ENCODE data around the gene SPEF1.
A peak's percentile ranks its signal among the peaks of the same experiment; 100 is the strongest.
"Not testable (repeated sequence)": the region's sequence is repeated elsewhere in the genome, so short reads cannot be mapped to it uniquely, and the experiment has no call there.

SPEF1 gene, protein sequence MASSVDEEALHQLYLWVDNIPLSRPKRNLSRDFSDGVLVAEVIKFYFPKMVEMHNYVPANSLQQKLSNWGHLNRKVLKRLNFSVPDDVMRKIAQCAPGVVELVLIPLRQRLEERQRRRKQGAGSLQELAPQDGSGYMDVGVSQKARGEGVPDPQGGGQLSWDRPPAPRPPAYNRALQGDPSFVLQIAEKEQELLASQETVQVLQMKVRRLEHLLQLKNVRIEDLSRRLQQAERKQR

DNA sequence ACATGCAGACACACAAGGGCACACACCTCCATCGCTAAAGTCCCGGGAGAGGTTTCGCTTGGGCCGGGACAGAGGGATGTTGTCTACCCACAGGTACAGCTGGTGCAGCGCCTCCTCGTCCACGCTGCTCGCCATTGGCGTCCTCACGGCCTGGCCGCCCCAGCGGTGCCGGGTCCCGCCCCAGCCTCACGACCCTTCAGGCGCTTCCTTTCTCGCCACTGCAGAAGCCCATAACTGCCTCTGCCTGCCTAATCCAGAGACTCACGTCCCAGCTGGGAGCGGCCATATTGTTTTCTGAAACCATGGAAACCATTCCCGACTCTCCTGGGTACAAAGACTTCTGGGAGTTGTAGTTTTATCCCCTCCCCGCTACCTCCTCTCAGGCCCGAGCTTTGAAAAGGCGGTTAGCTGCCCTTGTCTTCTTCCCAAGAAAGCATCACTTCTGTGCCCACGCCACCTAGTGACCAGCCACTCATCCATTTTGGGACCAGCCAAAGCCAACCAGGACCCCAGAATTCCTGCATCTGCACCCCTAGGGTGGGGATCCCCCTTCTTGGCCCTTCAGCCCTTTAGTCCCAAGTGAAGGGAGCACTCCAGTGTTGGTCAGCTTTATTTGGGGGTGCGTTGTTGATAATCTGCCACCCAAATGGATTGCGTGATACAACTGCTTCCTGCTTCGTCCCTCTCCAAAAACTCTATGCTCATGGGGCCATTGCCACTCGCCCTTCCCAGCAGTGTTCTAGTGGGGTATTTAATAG, at the start of gene SPEF1:
TSS of gene SPEF1 (minus strand) at position 296 of the 758 bp plus-strand sequence. CDS start at position 135, 161 bp downstream.
- Histone ChIP-seq H3K9me3 (ENCODE audit: control insufficient read depth, insufficient read depth, low read length) (no peaks in the 10 kb centered on the region), H3K36me3 (ENCODE audit: insufficient read depth, low read length) (no peaks in the 10 kb centered on the region; the same call in 1 of the 2 replicates), H3K4me1 (ENCODE audit: insufficient read depth, low read length) (no peaks in the 10 kb centered on the region; the same call in 1 of the 2 replicates), H3K9ac (ENCODE audit: low read depth, low read length) (peak within 1 kb of the TSS; percentile 47; the same call in 1 of the 2 replicates)

DNA sequence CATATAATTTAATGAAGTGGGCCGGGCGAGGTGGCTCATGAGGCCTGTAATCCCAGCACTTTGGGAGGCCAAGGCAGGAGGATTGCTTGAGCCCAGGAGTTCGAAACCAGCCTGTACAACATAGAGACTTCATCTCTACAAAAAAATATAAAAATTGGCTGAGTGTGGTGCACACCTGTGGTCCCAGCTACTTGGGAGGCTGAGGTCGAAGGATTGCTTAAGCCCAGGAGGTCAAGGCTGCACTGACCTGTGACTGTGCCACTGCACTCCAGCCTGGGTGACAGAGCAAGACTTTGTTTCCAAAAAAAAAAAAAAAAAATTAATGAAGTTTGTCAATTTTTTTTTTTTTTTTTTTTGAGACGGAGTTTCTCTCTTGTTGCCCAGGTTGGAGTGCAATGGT, 48.6 kb upstream of the SPEF1 start:
- not testable (repeated sequence) for H3K4me1 ChIP-seq (ENCODE audit: insufficient read depth, low read length); H3K9ac ChIP-seq (ENCODE audit: low read depth, low read length); H3K9me3 ChIP-seq (ENCODE audit: control insufficient read depth, insufficient read depth, low read length); H3K36me3 ChIP-seq (ENCODE audit: insufficient read depth, low read length)

DNA sequence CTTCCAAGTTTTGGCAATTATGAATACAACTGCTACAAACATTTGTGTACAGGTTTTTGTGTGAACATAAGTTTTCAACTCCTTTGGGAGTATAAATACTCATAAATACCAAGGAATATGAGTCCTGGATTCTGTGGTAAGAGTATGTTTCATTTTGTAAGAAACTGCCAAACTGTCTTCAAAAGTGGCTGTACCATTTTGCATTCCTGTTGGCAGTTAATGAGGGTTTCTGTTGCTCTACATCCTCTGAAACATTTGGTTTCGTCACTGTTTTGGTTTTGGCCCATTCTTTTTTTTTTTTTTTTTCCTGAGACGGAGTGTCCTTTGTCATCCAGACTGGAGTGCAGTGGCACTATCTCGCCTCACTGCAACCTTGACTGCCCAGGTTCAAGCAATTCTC, 47.5 kb upstream of the SPEF1 start:
- H3K9ac ChIP-seq (ENCODE audit: low read depth, low read length) = no peak overlapping the region
- no peaks in the 10 kb centered on the region for H3K36me3 ChIP-seq (ENCODE audit: insufficient read depth, low read length)
- no peaks in the 10 kb centered on the region for H3K9me3 ChIP-seq (ENCODE audit: control insufficient read depth, insufficient read depth, low read length)
- H3K4me1 ChIP-seq (ENCODE audit: insufficient read depth, low read length) = no peaks in the 10 kb centered on the region; the same call in 1 of the 2 replicates

DNA sequence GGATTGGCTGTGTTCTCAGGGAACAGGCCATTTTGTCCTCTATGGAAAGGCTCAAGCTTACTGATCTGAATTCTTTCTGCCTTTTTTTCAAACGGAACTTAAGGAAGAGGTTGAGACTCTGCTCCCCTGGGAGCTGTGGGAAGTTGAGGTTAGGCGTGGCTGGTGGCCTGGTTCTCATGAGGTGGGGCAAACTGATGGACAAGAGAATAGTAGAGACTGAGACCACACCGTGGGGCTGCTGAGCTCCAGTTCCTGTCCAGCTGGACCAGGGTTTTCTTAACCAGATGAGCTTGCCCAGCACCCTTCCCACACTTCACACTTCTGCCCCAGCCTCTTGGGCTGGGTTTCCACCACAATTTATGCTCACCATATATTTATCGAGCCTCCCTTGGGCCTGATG, 45.2 kb upstream of the SPEF1 start:
- H3K4me1 ChIP-seq (ENCODE audit: insufficient read depth, low read length) = no peaks in the 10 kb centered on the region; the same call in 1 of the 2 replicates
- no peaks in the 10 kb centered on the region for H3K9me3 ChIP-seq (ENCODE audit: control insufficient read depth, insufficient read depth, low read length)
- no peaks in the 10 kb centered on the region for H3K36me3 ChIP-seq (ENCODE audit: insufficient read depth, low read length)
- H3K9ac ChIP-seq (ENCODE audit: low read depth, low read length) = no peak overlapping the region

DNA sequence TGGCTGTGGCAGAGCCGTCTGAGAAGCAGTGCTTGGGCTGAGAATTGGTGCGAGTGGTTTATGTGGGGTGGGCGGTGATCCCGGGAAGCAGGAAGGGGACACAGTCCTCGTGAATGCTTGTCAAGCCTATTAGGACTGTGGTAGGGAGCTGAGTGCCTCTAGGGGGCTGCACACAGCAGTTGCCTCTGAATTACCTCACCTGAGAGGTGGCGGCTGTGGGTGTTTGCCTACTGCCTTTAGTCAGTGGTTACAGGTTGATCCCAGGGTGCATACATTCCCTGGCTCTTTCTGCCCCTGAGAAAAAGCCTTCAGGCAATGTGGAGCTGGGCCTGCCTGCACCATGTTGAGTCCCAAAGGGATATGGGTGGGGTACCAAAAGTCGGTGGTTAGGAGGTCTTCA, 44.3 kb upstream of the SPEF1 start:
- Histone ChIP-seq H3K36me3 (ENCODE audit: insufficient read depth, low read length) (no peaks in the 10 kb centered on the region), H3K9ac (ENCODE audit: low read depth, low read length) (no peak overlapping the region), H3K9me3 (ENCODE audit: control insufficient read depth, insufficient read depth, low read length) (no peaks in the 10 kb centered on the region), H3K4me1 (ENCODE audit: insufficient read depth, low read length) (no peaks in the 10 kb centered on the region; the same call in 1 of the 2 replicates)

DNA sequence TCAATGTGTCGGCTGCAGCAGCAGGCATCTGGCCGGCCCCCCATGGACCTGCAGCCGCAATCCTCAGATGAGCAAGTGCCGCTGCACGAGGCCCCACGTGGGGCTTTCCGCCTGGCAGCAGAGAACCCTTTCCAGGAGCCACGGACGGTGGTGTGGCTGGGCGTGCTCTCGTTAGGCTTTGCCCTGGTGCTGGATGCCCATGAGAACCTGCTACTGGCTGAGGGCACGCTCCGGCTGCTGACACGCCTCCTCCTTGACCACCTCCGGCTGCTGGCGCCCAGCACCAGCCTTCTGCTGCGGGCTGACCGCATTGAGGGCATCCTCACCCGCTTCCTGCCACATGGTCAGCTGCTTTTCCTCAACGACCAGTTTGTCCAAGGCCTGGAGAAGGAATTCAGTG, 42.6 kb upstream of the SPEF1 start:
- Histone ChIP-seq H3K4me1 (ENCODE audit: insufficient read depth, low read length) (peaks cover 5% of the 10 kb centered on the region), H3K9me3 (ENCODE audit: control insufficient read depth, insufficient read depth, low read length) (no peaks in the 10 kb centered on the region), H3K36me3 (ENCODE audit: insufficient read depth, low read length) (no peaks in the 10 kb centered on the region), H3K9ac (ENCODE audit: low read depth, low read length) (no peak overlapping the region)

DNA sequence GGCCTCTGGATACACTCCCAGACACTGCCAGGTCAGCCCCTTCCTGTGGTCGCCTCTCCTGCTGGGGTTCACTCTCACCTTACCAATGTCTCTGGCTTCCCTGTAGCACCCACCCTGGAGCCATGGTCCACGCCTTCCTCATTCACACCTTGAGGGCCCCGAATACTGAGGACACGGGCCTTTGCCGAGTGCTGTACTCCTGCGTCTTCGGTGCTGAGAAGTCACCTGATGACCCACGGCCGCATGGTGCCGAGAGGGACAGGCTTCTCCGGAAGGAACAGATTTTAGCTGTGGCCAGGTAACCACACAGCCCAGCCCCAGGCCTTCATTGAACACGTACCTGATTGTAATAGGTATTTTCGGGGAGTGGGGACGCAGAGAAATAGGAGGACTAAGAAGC, 40.7 kb upstream of the SPEF1 start:
- Histone ChIP-seq H3K4me1 (ENCODE audit: insufficient read depth, low read length) (peaks cover 5% of the 10 kb centered on the region), H3K9ac (ENCODE audit: low read depth, low read length) (no peak overlapping the region), H3K9me3 (ENCODE audit: control insufficient read depth, insufficient read depth, low read length) (no peaks in the 10 kb centered on the region), H3K36me3 (ENCODE audit: insufficient read depth, low read length) (no peaks in the 10 kb centered on the region)

DNA sequence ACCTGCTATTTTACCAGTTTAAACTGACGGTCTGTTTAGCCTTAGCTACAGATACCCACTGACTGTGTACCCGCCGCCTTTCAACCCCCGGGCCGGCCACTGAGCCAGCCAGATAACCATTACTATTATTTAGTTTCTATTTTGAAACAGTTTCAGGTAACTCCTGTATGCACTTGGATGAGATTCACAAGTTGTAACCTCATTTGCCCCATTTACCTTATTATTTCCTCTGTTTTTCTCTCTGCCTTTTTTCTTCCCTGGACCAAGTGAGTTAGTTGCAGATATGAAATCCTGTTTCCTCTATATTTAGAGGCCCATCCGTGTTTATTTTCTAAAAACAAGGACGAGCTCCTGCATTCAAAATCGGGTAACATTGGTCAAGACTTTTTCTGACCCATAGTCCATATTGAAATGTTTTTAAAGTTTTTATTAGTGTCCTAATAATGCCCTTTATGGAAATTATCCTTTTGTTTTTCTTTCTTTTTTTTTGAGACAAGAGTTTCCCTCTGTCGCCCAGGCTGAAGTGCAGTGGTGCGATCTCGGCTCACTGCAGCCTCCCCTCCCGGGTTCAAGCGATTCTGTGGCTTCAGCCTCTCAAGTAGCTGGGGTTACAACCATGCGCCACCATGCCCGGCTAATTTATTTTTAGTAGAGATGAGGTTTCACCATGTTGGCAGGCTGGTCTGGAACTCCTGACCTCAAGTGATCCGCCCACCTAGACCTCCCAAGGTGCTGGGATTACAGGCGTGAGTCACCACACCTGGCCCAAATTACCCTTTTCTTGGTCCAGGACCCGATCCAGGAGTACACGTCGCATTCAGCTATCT, 39.9 kb upstream of the SPEF1 start:
- Histone ChIP-seq H3K36me3 (ENCODE audit: insufficient read depth, low read length) (no peaks in the 10 kb centered on the region), H3K9me3 (ENCODE audit: control insufficient read depth, insufficient read depth, low read length) (no peaks in the 10 kb centered on the region), H3K4me1 (ENCODE audit: insufficient read depth, low read length) (peaks cover 10% of the 10 kb centered on the region), H3K9ac (ENCODE audit: low read depth, low read length) (peak overlapping the region; percentile 83)

DNA sequence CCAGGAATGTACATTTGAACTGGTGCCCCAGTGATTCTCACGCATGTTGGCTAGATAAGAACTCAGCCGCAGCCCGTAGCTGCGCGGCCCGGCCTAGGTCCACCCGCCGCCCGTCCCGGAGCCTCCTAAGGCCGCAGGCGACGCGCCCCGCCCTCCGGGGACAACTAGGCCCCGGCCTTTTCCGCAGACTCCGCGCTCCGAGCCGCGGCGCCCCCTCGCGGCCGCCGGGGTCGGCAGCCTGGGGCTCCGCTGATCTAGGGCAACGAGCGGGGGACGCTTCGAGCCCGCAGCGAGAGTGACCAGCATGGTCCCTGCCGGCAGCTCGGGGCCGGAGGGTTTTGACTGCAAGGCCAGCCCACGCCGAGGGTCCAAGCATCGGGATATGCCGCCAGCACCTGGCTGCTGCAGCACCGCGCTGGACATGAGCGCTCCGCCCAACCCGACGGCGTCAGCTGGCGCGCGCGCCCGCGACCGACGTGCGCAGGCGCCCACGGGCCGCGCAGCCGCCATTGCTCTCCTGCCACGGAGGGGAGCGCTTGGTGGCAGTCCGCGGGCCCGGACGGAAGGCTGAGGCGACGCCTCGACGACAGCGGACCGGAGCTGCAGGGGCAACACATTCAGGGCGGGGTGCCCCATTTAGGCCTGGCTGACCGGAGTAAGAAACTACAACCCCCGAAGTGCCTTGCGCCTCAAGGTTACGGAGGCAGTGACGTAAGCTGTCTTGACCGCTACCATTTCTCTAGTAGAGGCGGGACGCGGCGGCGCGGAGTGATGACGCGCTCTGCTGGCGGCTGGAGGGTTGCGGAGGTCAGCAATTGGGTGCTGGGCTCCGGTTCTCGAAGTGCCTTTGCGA, 39.0 kb upstream of the SPEF1 start, which contains the start of gene AP5S1:
TSS of gene AP5S1 (plus strand) at position 500 of the 853 bp plus-strand sequence. CDS start 1,571 bp downstream, outside the sequence.
- H3K4me1 ChIP-seq (ENCODE audit: insufficient read depth, low read length) = peaks cover 14% of the 10 kb centered on the region
- no peaks in the 10 kb centered on the region for H3K36me3 ChIP-seq (ENCODE audit: insufficient read depth, low read length)
- H3K9me3 ChIP-seq (ENCODE audit: control insufficient read depth, insufficient read depth, low read length) = no peaks in the 10 kb centered on the region
- peak within 1 kb of the TSS; percentile 83 for H3K9ac ChIP-seq (ENCODE audit: low read depth, low read length)

DNA sequence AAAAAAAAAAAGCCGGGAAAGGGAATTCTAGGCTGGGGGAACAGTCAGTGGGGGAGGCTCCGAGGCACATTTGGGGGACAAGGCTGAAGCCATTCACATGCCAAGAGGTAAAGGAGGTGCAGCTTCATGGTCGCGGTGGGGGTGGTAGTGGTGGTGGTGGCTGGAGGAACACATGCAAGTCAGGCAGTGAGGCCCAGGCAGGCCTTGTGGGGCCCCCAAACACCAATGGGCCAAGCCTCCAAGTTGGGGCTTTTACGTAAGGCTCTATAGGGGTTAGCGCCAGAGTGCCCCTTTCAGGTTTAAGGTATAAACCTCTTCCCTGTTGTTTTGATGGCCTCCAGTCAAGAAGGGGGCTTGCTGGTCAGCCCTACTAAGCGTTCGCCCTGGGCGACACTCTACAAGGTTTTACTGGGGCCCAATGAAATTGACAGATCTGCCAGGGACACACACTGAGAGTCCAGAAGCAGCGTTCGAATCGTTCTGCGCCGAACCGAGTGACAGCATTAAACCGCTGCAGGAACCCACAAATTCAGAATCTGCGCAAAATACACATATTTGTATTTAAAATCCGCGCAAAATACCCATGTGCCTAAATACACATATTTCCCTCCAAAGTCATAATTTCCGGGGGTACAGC, 38.3 kb upstream of the SPEF1 start:
- Histone ChIP-seq H3K9ac (ENCODE audit: low read depth, low read length) (peak overlapping the region; percentile 83), H3K9me3 (ENCODE audit: control insufficient read depth, insufficient read depth, low read length) (no peaks in the 10 kb centered on the region), H3K36me3 (ENCODE audit: insufficient read depth, low read length) (no peaks in the 10 kb centered on the region), H3K4me1 (ENCODE audit: insufficient read depth, low read length) (peaks cover 14% of the 10 kb centered on the region)

DNA sequence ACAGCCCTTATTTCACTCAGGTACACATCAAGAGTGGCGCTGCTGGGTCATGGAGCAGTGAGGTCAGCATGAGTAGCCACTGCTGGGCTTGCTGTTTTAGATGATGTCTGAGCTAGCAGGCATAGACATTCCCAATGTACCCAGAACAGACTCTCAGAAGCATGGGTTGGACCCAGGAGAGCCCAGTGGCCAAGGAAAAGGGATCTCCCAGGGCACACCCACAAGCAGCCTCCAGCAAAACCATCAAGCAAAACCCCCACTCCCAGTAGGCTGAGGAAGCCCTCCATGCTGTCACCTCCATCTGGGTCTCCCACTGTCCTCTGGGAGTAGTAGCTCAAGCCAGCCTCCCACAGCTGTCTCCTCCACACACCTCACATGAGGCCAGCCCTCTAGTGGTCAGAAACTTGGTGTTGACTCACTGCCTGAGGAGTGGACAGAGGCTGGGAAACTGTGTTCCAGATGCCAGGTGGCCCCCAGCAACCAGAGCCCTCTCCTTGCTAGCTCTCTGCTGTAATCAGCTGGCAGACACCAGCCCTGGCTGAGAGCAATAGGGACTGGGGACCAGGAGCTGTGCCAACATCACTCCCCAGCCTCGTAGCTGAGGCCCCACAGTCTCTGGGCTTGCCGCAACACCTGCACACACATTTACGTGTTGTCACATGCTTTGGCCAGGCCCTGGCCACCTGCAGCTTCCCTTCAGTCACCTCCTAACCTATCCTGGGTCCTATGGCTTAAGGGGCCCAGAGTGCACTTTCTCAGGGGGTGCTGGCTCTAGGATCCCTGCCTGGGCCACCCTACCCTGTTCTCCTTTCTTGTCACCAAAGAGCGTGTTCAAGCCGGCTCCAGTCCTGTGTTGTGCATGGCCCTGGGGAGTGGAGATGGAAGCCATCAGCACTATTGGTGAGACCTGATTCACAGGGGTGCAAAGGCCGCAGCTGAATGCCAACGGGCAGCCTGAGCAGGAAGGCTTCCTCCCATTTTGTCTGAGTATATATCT, 37.2 kb upstream of the SPEF1 start:
- no peak overlapping the region for H3K9ac ChIP-seq (ENCODE audit: low read depth, low read length)

DNA sequence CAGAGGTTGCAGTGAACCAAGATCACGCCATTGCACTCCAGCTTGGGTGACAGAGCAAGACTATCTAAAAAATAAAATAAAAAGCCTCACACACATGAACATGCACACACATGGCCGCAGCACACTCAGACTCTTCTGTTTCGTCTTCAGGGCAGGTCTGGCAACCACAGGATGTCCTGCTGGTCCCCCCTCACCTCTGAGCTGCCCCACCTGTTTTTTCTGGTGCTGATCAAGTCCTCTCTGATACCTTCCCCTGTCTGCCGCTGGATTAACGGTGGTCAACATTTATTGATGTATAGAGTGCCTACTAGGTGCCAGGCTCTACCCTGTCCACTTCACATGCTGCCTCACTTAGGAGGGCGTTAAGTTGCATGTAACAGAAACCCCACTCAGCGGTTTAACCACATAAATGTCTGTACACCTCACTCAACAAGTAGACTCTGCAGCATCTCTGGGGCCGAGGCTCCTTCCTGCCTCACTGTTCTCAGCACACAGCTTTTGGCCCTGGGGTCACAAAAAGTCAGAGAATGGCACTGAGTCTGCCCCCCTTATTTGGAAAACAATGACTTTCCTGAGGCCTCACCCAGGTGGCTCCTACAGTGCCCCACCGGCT, 34.6 kb upstream of the SPEF1 start:
- H3K36me3 ChIP-seq (ENCODE audit: insufficient read depth, low read length) = no peaks in the 10 kb centered on the region
- no peak overlapping the region for H3K9ac ChIP-seq (ENCODE audit: low read depth, low read length)
- peaks cover 20% of the 10 kb centered on the region for H3K4me1 ChIP-seq (ENCODE audit: insufficient read depth, low read length)
- H3K9me3 ChIP-seq (ENCODE audit: control insufficient read depth, insufficient read depth, low read length) = no peaks in the 10 kb centered on the region

More for the DNA sequence above, 37.2 kb upstream of the SPEF1 start:
- Histone ChIP-seq H3K9me3 (ENCODE audit: control insufficient read depth, insufficient read depth, low read length) (no peaks in the 10 kb centered on the region), H3K36me3 (ENCODE audit: insufficient read depth, low read length) (no peaks in the 10 kb centered on the region), H3K4me1 (ENCODE audit: insufficient read depth, low read length) (peaks cover 14% of the 10 kb centered on the region)

Measured in ES-I3 (cell line).